Measurements from ENCODE around the gene OSBPL10. TPM values are rescaled to one million over a fixed set of nuclear protein-coding genes. Genes with fewer than 3 reads are reported as not detected.

The OSBPL10 gene
- total and polyA plus RNA-seq, 3 donors from 2014 or later = 113 to 175 (median 160) TPM

DNA sequence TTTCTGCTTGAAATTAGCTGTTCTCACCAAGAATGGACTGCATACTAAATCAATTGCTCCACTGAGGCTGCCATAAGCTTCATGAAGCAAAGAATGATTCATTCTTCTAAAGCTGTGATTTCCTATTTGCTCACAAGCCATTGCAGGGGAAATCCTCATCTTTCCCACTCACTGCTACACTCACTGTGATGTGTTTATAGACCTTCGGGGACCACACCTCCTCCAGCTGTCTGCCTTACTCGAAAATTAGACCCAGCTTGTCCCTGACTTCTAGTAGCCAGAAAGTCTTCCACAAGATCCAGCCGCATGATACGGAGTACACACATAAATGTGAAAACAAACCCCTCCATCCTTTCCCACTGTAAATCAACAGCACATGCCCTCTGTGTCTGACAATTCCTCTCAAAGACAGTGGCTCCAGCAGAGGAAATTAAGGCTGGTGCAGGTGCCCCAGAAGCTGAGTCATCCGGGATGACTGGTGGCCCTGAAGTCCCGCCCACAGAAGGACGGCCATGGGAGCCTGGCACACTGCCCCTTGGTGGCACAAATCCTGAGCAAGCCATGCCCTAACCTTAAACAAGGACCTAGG lies 276.4 kb downstream of the OSBPL10 start:
- Histone ChIP-seq H3K36me3 (ENCODE audit: low read depth, missing control alignments) (no peaks in the 10 kb centered on the region), H3K27ac (no peak overlapping the region), H3K9me3 (no peaks in the 10 kb centered on the region), H3K4me3 (no peak overlapping the region), H3K4me1 (peaks cover 13% of the 10 kb centered on the region), H3K27me3 (no peaks in the 10 kb centered on the region)
- intact Hi-C loops (cut with DNase I; ENCODE audit: low total_unique reads) = no loop called here
- DNase-seq = peak; percentile 41
- TF ChIP-seq, protein P1, sequence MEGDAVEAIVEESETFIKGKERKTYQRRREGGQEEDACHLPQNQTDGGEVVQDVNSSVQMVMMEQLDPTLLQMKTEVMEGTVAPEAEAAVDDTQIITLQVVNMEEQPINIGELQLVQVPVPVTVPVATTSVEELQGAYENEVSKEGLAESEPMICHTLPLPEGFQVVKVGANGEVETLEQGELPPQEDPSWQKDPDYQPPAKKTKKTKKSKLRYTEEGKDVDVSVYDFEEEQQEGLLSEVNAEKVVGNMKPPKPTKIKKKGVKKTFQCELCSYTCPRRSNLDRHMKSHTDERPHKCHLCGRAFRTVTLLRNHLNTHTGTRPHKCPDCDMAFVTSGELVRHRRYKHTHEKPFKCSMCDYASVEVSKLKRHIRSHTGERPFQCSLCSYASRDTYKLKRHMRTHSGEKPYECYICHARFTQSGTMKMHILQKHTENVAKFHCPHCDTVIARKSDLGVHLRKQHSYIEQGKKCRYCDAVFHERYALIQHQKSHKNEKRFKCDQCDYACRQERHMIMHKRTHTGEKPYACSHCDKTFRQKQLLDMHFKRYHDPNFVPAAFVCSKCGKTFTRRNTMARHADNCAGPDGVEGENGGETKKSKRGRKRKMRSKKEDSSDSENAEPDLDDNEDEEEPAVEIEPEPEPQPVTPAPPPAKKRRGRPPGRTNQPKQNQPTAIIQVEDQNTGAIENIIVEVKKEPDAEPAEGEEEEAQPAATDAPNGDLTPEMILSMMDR (IDR thresholded peaks at IDR 0.05) = no peak
- TF ChIP-seq POLR2A (IDR thresholded peaks at IDR 0.05) = no peak
- WGBS, 2 donors = 59 to 72% methylated on average over 5 to 7 of the region's 7 CpGs

DNA sequence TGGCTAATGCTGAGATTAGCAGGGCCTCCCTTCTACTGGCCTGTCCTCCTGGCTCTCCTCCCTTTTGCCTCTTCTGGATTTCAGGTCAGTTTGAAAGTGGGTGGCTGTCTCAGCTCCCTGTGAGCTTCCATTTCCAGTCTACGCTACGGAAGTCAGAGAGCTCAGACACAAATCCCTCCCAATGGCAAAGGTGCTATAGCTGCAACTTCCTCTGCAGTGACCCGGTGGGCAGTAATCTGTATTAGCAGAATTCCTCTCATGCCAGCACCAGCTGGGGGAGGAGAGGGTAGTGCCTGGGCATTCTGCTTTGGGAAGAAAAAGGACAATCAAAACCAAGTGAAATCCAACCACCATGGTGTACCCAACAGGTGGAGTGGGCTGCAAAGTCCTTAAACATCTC lies 276.9 kb downstream of the OSBPL10 start:
- Histone ChIP-seq H3K4me1 (peaks cover 13% of the 10 kb centered on the region), H3K27me3 (no peaks in the 10 kb centered on the region)

DNA sequence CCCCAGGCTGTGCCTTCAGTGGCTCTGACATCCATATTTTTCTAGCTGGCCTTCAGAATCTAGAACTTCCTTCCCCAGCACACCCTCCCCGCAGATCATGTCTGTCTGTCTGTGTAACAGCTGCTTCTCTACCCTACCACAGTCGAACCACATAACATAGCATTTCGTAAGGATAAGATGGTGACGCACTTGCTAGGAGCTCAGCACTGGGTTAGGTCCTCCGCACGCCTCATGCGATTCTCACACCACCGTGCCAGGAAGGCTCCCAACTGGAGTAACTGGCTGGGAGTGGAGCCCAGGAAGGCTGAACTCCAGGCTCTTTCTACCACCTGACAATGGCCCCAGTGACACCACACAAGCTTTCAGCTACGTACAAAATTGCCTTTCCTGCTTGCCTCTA lies 279.8 kb downstream of the OSBPL10 start:
- Histone ChIP-seq H3K36me3 (ENCODE audit: low read depth, missing control alignments) (no peaks in the 10 kb centered on the region), H3K27ac (no peak overlapping the region), H3K4me1 (peaks cover 13% of the 10 kb centered on the region), H3K27me3 (no peaks in the 10 kb centered on the region), H3K4me3 (no peak overlapping the region), H3K9me3 (no peaks in the 10 kb centered on the region)
- intact Hi-C loops (cut with DNase I; ENCODE audit: low total_unique reads) = no loop called here
- 86 to 87% methylated on average over 9 of the region's 9 CpGs for WGBS, 2 donors
- no peak for DNase-seq
- TF ChIP-seq, protein P1 (IDR thresholded peaks at IDR 0.05) = no peak

More for the DNA sequence above, 276.9 kb downstream of the OSBPL10 start:
- Histone ChIP-seq H3K36me3 (ENCODE audit: low read depth, missing control alignments) (no peaks in the 10 kb centered on the region), H3K27ac (no peak overlapping the region), H3K9me3 (no peaks in the 10 kb centered on the region), H3K4me3 (no peak overlapping the region)
- 93 to 94% methylated on average over 3 of the region's 3 CpGs for WGBS, 2 donors
- intact Hi-C loops (cut with DNase I; ENCODE audit: low total_unique reads) = no loop called here
- no peak for TF ChIP-seq POLR2A (IDR thresholded peaks at IDR 0.05)
- TF ChIP-seq, protein P1 (IDR thresholded peaks at IDR 0.05) = no peak
- DNase-seq = no peak

DNA sequence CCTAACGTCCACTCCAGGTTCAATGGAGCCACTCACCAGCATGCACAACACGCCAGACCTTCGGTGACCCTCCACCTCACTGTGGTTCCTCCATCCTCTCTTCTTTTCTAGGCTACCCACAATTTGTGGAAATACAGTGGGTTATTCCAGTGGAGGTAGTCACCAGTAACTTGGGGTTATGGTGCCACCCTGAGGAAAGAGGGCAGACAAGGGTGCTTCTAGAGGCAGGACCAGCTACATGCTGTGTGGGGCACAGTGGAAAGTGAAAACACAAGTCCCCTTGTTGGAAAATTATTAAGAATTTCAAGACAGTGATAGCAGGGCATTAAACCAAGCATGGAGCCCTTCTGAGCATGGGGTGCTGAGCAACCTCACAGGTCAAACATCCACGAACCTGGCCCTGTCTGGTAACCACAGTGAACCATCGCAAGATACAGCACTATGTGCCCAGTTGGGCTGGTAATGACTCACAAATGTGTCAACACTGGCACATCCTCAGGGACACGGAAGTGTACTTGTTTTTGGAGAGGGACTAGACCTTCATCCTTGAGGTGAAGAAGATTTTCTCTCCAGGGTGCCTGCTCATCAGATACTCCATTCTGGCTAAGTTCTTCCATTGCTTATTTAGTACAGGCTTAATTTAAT lies 281.6 kb downstream of the OSBPL10 start:
- H3K27me3 ChIP-seq = no peaks in the 10 kb centered on the region
- WGBS, 2 donors = 92 to 94% methylated on average over 6 of the region's 6 CpGs
- no peaks in the 10 kb centered on the region for H3K9me3 ChIP-seq
- no peak overlapping the region for H3K4me3 ChIP-seq
- no peaks in the 10 kb centered on the region for H3K36me3 ChIP-seq (ENCODE audit: low read depth, missing control alignments)
- no peak overlapping the region for H3K27ac ChIP-seq
- TF ChIP-seq POLR2A (IDR thresholded peaks at IDR 0.05) = no peak
- TF ChIP-seq, protein P1 (IDR thresholded peaks at IDR 0.05) = no peak
- intact Hi-C loops (cut with DNase I; ENCODE audit: low total_unique reads) = no loop called here
- DNase-seq = no peak
- peaks cover 4% of the 10 kb centered on the region for H3K4me1 ChIP-seq
